HG02642 (cell line): Measurements from ENCODE around the gene GRHL1.

ENCODE experiments used
- ATAC-seq: cut with Tn5 transposase; IDR thresholded peaks from one replicate; pipeline ENCODE4 v1.9.1; 2021; ENCODE audit warnings: mild to moderate bottlenecking; ENCODE audit not compliant: unreplicated experiment, poor library complexity

The GRHL1 gene

DNA sequence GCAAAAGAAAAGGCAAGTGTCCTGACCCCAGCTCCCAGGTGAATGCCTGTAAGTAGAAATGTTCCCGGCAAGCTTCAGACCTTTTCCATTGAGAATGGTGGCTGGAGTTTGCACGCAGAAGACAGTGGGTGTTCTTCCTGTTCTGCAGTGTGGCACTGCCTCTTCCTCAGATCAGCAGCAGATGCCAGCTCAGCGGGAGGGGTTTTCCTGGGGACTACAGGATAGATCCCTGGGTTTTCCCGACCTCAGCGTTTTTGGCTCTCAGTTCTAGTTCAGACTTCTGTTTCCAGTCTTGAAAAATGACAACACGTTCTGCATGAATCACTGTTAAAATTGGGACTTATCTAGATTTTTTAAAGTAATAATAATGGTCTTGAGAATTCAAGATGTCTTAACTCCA is 39.2 kb downstream of the GRHL1 start:
- no peak for ATAC-seq

DNA sequence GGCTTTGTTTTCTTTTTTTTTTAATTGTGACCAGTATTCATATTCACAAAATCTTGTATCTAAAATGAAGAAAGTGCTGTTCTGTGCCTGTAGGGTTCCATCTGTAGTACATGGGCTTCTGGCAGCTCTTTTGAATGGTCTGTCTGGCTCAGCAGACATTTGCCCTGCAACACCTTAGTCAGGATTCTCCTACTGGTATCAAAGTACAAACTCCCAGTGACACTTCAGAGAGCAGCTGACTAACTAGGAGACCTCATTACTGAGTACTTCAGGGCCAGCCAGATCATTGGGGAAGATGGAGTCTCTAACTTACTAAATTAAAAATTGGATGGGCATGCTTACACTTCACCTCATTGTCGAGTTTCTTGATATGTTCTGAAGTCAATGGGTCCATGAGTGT is 39.7 kb downstream of the GRHL1 start:
- ATAC-seq: no peak

GRCh38 chr2:9991829-9992273 is 40.4 kb downstream of the GRHL1 start:
- no peak for ATAC-seq

DNA sequence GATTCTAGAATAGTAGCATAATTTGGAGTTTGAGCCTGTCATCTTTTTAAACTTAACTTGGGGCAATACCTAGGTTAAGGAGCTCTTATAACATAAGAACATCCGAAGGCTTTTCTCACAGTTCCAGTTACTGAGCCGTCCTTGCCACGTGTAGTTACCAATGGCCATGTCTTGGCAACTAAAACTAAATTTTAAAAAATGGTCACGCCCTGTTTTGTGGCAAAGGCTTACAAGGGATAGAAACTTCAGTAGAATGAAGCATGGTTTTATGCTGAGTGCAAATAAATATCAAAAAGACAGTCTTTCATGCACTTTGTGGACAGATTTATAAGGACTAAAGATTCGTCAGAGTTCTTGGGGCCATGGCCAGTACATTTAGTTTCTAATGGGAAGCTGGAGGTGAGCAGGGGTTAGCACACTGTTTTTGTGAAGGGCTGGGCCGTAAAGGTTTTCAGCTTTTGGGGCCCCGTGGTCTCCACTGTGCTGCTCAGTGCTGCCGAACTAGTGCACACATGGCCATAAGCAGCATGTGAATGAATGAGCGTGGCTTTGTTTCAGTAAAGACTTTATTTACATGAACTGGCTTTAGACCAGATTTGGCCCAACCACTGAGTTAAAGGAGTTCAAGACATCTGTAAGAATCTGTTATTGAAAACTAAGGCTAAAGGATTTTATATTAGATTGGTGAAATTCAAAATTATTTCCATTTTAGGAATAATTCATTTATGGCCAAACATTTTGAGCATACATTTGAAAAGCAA is 41.1 kb downstream of the GRHL1 start:
- ATAC-seq: no peak

- no peak for ATAC-seq
These were observed 42.1 kb downstream of the GRHL1 start for GRCh38 chr2:9993488-9994165.

GRCh38 chr2:9994462-9994861 is 43.0 kb downstream of the GRHL1 start:
- no peak for ATAC-seq

- ATAC-seq: no peak
These were observed 43.6 kb downstream of the GRHL1 start for GRCh38 chr2:9995059-9995458.

GRCh38 chr2:9996321-9996720 is 44.8 kb downstream of the GRHL1 start:
- no peak for ATAC-seq

DNA sequence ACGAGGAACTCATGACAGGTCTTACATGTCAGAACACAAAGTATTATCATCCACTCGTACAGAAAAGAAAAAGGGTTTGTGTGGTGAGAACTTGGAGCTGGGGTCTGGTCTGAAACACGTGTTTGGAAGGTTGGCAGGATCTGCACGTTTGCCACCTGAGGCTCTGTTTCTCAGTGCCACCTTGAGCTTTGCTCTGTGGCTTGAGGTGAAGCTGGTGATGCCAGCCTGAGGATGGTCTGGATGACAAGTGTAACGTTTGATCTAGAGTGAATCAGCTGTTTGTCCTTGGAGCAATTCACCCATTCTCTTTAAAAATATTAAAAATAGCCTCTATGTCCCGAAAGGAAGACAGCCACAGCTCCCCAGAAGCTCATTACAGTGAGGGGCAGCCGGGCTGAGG is 46.4 kb downstream of the GRHL1 start:
- no peak for ATAC-seq

DNA sequence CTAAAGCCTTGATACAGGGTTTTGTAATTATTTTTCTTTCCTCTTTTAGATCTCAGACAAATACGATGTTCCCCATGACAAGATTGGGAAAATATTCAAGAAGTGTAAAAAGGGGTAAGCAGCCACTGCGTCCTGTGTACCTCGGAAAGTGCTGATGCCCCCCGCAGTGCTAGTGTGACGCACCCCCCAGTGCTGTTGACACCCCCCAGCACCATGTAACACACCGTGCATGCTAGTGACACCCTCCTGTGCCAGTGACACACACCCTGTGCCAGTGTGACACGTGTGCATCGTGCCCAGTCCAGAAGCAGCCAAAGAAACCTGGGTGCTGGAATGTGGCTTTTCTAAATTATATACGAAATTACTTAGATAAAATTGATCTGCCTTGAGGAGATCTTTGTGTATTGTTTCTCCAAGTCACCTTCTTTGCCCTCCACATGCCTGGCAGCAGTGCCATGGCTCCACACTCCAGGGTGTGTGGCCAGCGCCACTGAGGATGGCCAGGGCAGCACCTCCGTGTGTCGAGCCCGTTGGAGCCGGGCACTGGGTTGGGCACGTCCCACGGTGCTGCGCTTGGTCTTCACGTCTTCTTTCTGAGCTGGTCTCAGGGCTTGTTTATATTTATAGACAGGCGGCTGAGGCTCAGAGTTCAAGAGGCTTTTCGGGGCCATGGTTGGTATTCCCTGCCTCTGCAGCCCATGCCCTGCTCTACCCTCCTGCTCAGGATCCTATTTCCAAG is 47.6 kb downstream of the GRHL1 start:
- ATAC-seq: no peak

GRCh38 chr2:9999693-10000092 is 48.2 kb downstream of the GRHL1 start:
- ATAC-seq: no peak

DNA sequence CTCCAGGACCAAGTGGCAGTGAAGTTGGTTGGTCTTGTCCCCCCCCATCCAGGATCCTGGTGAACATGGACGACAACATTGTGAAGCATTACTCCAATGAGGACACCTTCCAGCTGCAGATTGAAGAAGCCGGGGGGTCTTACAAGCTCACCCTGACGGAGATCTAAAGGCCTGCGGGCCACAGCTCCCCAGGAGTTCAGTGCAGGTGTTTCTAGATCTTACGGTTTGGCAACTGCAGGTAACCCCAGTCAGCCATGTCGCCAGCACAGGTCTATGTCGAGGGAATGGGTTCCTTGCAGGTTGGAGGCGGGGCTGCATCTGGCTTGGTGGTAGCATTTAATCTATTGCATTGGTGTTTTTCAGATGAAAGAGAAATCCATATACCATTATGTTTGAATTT is 49.0 kb downstream of the GRHL1 start:
- no peak for ATAC-seq

DNA sequence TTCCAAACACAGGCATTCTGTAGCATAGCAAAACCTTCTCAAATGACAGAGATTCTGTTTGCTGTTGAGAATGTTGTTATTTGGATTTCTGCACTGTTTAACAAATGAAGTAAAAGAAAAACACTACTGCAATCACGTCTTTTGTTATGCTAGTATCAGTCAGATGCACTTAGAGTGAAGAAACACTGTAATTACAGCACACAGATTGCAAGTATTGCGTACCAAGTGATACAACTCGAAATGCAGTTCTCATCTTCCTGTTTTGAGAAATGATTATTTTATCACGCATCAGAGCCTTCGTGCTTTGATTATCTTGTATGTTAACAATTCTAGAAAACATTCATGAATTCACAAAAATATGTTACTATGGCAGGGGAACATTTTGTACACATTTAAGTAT is 50.1 kb downstream of the GRHL1 start:
- no peak for ATAC-seq

DNA sequence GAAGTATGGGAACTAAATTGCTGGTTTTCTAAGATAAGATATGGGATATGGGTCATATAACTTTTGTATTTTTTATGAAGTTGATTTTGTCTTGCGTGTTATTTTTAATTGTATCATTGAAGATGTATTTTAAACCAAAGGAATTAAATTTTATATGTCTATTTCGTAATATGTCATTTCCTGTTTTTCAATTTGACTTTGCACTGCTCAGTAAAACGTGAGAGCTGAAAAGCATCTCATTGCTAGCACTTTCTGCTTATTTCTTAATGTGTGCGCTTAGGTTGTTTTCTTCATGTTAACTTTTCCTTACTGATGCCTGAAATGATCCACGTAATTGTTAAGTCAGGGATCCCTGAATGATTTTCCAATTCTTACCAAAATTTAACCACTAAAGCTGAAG is 50.6 kb downstream of the GRHL1 start:
- no peak for ATAC-seq

- no peak for ATAC-seq
These were observed 51.2 kb downstream of the GRHL1 start for GRCh38 chr2:10002681-10003080.

DNA sequence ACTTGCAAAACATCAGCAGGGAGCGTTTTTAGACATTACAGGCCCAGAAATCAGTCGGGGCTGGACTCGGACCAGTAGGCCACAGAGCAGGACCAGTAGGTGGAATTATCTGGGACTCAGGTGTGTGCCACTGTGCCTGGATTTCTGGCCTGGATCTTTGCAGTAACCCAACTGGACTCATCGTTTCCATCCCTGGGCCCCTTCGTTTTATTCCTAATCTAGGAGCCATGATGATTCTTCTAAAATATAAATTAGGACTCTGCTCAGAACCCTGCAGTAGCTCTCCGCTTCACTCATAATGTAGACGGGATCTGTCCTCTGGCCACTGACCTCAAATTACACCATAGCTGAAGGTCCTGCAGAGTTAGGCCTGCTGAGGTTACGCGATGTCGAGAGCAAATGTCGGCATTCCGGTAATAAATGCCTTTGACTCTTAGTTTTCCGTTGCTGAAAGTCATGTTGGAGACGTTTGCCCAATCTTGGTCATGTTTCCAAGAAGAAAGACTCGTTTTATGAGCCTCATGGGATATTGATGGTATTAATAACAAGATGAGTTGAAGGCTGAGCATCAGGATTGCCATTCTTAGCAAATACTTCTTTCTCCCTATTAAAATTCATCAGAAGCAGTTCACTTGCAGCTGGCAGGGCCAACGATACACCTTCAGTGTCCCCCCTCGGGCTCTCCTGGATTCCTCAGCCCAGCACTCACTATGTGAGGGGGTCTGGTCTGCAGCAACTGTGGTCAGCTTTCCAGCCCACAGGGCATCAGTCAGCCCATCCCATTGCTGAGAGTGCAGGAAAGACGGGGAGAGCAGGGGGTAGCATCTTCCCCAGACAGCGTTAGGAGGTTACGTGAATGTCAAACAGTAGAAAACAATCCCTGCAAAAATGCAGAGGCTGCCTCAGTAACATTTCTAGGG is 52.0 kb downstream of the GRHL1 start:
- no peak for ATAC-seq

- ATAC-seq: no peak
These were observed 52.9 kb downstream of the GRHL1 start for GRCh38 chr2:10004401-10004800.

DNA sequence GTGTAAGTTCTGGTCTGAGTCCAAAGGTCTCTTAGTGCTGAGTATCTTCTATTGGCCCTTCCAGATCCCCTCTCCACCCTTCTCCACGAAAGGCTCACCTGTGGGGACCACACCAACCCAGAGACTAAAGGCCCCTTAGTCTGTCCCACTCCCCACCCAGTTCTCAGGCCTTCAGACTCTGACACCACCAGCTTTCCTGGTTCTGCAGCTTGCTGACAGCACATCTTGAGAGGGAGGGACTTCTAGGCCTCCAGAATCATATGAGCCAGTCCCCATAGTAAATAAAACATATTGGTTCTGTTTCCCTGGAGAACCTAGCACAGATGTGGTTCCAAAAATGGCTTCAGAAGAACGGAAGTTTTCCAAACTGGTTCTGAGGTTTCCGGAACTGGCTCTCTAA is 53.3 kb downstream of the GRHL1 start:
- ATAC-seq: no peak

- ATAC-seq: no peak
These were observed 54.2 kb downstream of the GRHL1 start for GRCh38 chr2:10005461-10006235.
